ENCODE measurements around the gene ANO9. TPM values are rescaled to one million over a fixed set of nuclear protein-coding genes. Genes with fewer than 3 reads are reported as not detected.
A peak's percentile ranks its signal among the peaks of the same experiment; 100 is the strongest.

The ANO9 gene
- total and polyA plus RNA-seq, 10 donors = 10.2 to 53.8 (median 26.3) TPM

DNA sequence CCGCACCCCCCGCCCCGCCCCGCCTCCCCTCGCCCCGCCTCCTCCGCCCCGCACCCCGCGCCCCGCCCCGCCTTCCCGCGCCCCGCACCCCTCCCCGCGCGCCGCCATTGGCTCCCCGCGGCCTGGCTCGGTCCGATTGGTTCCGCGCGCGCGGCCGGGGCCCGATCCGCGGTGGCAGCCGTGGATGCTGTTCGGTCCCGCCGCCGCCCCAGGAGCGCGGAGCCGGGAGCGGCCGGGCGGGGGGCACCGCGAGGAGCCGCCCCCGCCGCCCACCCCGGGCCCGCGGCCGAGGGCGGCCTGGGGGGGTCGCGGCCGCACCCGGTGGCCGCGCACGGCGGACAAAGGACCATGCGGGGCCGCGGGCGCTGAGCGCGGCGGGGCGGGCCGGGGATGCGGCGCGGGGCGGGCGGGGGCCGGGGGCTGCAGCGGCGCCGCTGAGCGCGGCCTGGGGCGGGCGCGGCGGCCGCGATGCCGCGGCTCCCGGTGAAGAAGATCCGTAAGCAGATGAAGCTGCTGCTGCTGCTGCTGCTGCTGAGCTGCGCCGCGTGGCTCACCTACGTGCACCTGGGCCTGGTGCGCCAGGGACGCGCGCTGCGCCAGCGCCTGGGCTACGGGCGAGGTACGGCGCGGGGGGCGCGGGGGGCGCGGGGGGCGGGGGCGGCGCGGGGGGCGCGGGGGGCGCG, 72.3 kb downstream of the ANO9 start, which contains the start of gene B4GALNT4:
B4GALNT4 (plus strand) TSS at position 164 of the 683 bp plus-strand sequence; CDS start at position 469, 305 bp downstream.
- Histone ChIP-seq H3K36me3 (no peaks in the 10 kb centered on the region), H3K27me3 (replicated peaks in 1 of 7) (peaks cover 7 to 74% (median 40%) of the 10 kb centered on the region in 7 donors), H3K4me3 (peak within 1 kb of the TSS in 4 of 8 donors; percentile 5 to 54 (median 9)), H3K4me1 (peaks cover 6 to 21% (median 11%) of the 10 kb centered on the region in 6 donors), H3K27ac (no peak within 1 kb of the TSS), H3K9me3 (no peaks in the 10 kb centered on the region)
- intact Hi-C loops (cut with DNase I; ENCODE audit: low total_unique reads) = loop anchor here (10.0 kb wide), 1 partner anchor 115 kb away; no protein-coding TSS in a partner anchor
- WGBS, 5 donors = 1 to 4% (median 2%) methylated on average over 5 to 111 of the region's 118 CpGs; no CpG with 5 or more reads in 1 of the 5 donors
- no peak for DNase-seq
- TF ChIP-seq POLR2A (IDR thresholded peaks at IDR 0.05) = no peak
- TF ChIP-seq POLR2AphosphoS5 (IDR thresholded peaks at IDR 0.05) = no peak
- TF ChIP-seq, protein P1, sequence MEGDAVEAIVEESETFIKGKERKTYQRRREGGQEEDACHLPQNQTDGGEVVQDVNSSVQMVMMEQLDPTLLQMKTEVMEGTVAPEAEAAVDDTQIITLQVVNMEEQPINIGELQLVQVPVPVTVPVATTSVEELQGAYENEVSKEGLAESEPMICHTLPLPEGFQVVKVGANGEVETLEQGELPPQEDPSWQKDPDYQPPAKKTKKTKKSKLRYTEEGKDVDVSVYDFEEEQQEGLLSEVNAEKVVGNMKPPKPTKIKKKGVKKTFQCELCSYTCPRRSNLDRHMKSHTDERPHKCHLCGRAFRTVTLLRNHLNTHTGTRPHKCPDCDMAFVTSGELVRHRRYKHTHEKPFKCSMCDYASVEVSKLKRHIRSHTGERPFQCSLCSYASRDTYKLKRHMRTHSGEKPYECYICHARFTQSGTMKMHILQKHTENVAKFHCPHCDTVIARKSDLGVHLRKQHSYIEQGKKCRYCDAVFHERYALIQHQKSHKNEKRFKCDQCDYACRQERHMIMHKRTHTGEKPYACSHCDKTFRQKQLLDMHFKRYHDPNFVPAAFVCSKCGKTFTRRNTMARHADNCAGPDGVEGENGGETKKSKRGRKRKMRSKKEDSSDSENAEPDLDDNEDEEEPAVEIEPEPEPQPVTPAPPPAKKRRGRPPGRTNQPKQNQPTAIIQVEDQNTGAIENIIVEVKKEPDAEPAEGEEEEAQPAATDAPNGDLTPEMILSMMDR (IDR thresholded peaks at IDR 0.05 in 8 of 11, conservative IDR thresholded peaks at IDR 0.05 in 3 of 11) = no peak

DNA sequence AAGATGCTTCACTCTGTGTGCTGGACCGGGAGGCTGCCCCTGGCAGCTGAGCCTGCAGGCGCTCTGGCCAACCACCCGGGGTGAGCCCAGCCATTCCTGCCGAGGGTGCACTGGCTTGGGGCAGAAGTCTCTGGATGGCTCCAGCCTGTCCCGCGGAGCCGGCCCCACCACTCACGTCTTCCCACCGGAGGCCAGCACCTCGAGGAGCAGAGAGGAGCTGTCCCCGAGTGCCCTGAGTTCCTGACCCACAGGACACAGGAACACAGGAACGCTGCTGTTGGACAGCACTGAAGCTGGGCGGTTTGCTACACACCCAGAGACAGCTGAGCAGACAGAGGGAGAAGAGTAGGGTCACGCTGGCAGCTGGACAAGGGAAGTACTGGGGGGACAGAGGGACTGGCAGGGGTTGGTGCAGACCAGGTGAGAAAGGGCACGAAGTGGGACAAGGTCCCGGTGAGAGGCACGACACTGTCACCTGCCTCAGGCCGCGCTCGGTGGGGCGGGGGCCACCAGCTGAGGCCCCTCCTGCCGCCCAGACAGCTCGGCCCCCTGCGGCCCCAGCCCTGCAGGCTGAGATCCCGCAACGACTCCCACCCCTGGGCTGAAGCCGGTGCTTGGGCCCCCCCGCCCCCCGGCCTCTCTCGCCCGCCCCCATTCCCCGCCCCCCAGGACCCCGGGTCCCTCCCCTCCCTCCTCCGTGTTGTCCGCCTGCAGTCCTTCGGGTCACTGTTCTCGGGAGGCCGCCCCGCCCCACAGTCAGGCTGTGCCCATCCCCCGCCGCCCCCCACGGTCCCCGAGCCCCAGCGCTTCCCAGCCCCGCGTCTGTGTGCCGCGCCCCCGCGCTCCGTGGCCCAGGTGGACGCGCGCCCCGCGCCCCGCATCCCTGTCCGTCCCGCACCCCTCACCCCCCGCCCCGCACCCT, 73.1 kb downstream of the ANO9 start:
- intact Hi-C loops (cut with DNase I; ENCODE audit: low total_unique reads) = loop anchor here (10.0 kb wide), 1 partner anchor 114 kb away; no protein-coding TSS in a partner anchor
- H3K27me3 ChIP-seq (replicated peaks in 1 of 7) = peaks cover 7 to 81% (median 42%) of the 10 kb centered on the region in 7 donors

DNA sequence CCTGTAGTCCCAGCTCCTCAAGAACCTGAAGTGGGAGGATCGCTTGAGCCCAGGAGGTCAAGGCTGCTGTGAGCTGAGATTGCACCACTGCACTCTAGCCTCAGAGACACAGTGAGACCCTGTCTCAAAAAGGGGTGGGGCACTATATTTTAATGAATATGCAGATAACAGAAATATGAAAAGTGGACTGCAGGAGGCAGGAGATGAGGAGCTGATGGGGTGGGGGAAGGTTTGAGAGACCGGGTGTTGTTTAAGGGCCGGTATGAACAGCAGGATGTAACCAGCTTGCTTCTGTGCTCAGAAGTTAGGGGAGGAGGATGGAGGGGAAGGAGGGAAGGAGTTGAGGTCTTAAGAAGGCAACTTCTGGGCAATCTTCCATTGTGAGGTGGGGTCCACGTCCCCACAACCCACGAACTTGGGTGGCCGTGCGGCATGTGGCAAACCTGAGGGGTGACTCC, 73.8 kb downstream of the ANO9 start:
- H3K9me3 ChIP-seq = no peaks in the 10 kb centered on the region
- no peak for DNase-seq
- no peak overlapping the region for H3K4me3 ChIP-seq
- TF ChIP-seq, protein P1 (IDR thresholded peaks at IDR 0.05 in 8 of 11, conservative IDR thresholded peaks at IDR 0.05 in 3 of 11) = no peak
- TF ChIP-seq POLR2A (IDR thresholded peaks at IDR 0.05) = no peak
- no peak for TF ChIP-seq POLR2AphosphoS5 (IDR thresholded peaks at IDR 0.05)
- no peak overlapping the region for H3K27ac ChIP-seq
- peaks cover 6 to 21% (median 13%) of the 10 kb centered on the region in 6 donors for H3K4me1 ChIP-seq
- peaks cover 7 to 81% (median 42%) of the 10 kb centered on the region in 7 donors for H3K27me3 ChIP-seq (replicated peaks in 1 of 7)
- intact Hi-C loops (cut with DNase I; ENCODE audit: low total_unique reads) = loop anchor here (10.0 kb wide), 1 partner anchor 113 kb away; no protein-coding TSS in a partner anchor
- H3K36me3 ChIP-seq = no peaks in the 10 kb centered on the region
- WGBS, 5 donors = 29 to 42% (median 34%) methylated on average over 7 of the region's 7 CpGs

More for the DNA sequence above, 73.1 kb downstream of the ANO9 start:
- no peak for DNase-seq
- WGBS, 5 donors = 6 to 15% (median 6%) methylated on average over 22 to 60 of the region's 61 CpGs
- H3K36me3 ChIP-seq = no peaks in the 10 kb centered on the region
- H3K27ac ChIP-seq = no peak overlapping the region
- no peaks in the 10 kb centered on the region for H3K9me3 ChIP-seq
- TF ChIP-seq POLR2AphosphoS5 (IDR thresholded peaks at IDR 0.05) (no peak), POLR2A (IDR thresholded peaks at IDR 0.05) (no peak)
- TF ChIP-seq, protein P1 (IDR thresholded peaks at IDR 0.05 in 8 of 11, conservative IDR thresholded peaks at IDR 0.05 in 3 of 11) = no peak
- peaks cover 6 to 21% (median 13%) of the 10 kb centered on the region in 6 donors for H3K4me1 ChIP-seq
- peak overlapping the region in 3 of 8 donors; percentile 9 to 54 (median 9) for H3K4me3 ChIP-seq

Small RNA genes within 50 kb of the gene (small RNA-seq; reads per million reads assigned to genes)
- 0 reads per million in 4 donors for gene RN7SL838P

Other genes with a start within 250 kb of the ANO9 start
- not detected for gene SCGB1C1, start 248.9 kb downstream of the ANO9 start, total RNA-seq
- not detected for gene SCGB1C1, start 248.9 kb downstream of the ANO9 start, polyA plus RNA-seq
- gene BET1L, start 234.6 kb downstream of the ANO9 start, total RNA-seq = 10 to 100 TPM; 40.6 to 63.5 (median 51.4) TPM
- gene BET1L, start 234.6 kb downstream of the ANO9 start, polyA plus RNA-seq = 10 to 100 TPM; 16.2 to 29.9 (median 20.2) TPM
- gene RIC8A, start 234.3 kb downstream of the ANO9 start, total RNA-seq = 100 to 1,000 TPM in 3 of 7 donors, 10 to 100 TPM in 4; 66.7 to 141 (median 88.3) TPM
- gene RIC8A, start 234.3 kb downstream of the ANO9 start, polyA plus RNA-seq = 10 to 100 TPM; 38.6 to 59.2 (median 44.7) TPM
- 10 to 100 TPM; 11.9 to 28.8 (median 16.6) TPM for gene SIRT3, start 205.7 kb downstream of the ANO9 start, total RNA-seq
- gene SIRT3, start 205.7 kb downstream of the ANO9 start, polyA plus RNA-seq = 10 to 100 TPM; 17.8 to 24.0 (median 22.0) TPM
- gene PSMD13, start 205.0 kb downstream of the ANO9 start, total RNA-seq = 100 to 1,000 TPM in 5 of 7 donors, 10 to 100 TPM in 2; 93.6 to 126 (median 101) TPM
- gene PSMD13, start 205.0 kb downstream of the ANO9 start, polyA plus RNA-seq = 100 to 1,000 TPM; 165 to 229 (median 200) TPM
- 10 to 100 TPM in 4 of 7 donors, 1 to 10 TPM in 3; 5.0 to 30.9 (median 10.0) TPM for gene NLRP6, start 163.6 kb downstream of the ANO9 start, total RNA-seq
- gene NLRP6, start 163.6 kb downstream of the ANO9 start, polyA plus RNA-seq = 1 to 10 TPM in 2 of 3 donors, under 1 TPM in 1; 0.15 to 1.3 (median 1.1) TPM
- gene PGGHG, start 152.9 kb downstream of the ANO9 start, total RNA-seq = 100 to 1,000 TPM in 6 of 7 donors, 10 to 100 TPM in 1; 53.4 to 182 (median 128) TPM
- 100 to 1,000 TPM; 127 to 250 (median 134) TPM for gene PGGHG, start 152.9 kb downstream of the ANO9 start, polyA plus RNA-seq
- gene IFITM5, start 142.5 kb downstream of the ANO9 start, total RNA-seq = not detected
- gene IFITM5, start 142.5 kb downstream of the ANO9 start, polyA plus RNA-seq = not detected
- 1,000 to 10,000 TPM in 4 of 7 donors, 100 to 1,000 TPM in 3; 507 to 1,635 (median 1,062) TPM for gene IFITM2, start 134.2 kb downstream of the ANO9 start, total RNA-seq
- gene IFITM2, start 134.2 kb downstream of the ANO9 start, polyA plus RNA-seq = 1,000 to 10,000 TPM in 1 of 3 donors, 100 to 1,000 TPM in 2; 680 to 1,006 (median 885) TPM
- 100 to 1,000 TPM; 333 to 670 (median 510) TPM for gene IFITM1, start 128.0 kb downstream of the ANO9 start, total RNA-seq
- gene IFITM1, start 128.0 kb downstream of the ANO9 start, polyA plus RNA-seq = 100 to 1,000 TPM; 314 to 496 (median 327) TPM
- gene IFITM3, start 121.2 kb downstream of the ANO9 start, total RNA-seq = 100 to 1,000 TPM; 314 to 942 (median 472) TPM
- gene IFITM3, start 121.2 kb downstream of the ANO9 start, polyA plus RNA-seq = 100 to 1,000 TPM; 391 to 618 (median 599) TPM
- gene B4GALNT4, start 72.5 kb downstream of the ANO9 start, total RNA-seq = 1 to 10 TPM in 1 of 7 donors, under 1 TPM in 4, not detected in 2; 0.17 to 1.1 (median 0.67) TPM
- 1 to 10 TPM; 1.6 to 5.2 (median 3.5) TPM for gene B4GALNT4, start 72.5 kb downstream of the ANO9 start, polyA plus RNA-seq
- 1 to 10 TPM in 1 of 7 donors, under 1 TPM in 2, not detected in 4; 0.40 to 2.8 (median 0.59) TPM for gene PKP3, start 47.8 kb downstream of the ANO9 start, total RNA-seq
- gene PKP3, start 47.8 kb downstream of the ANO9 start, polyA plus RNA-seq = under 1 TPM; 0.09 to 0.48 (median 0.21) TPM
- gene SIGIRR, start 27.0 kb downstream of the ANO9 start, total RNA-seq = 100 to 1,000 TPM in 2 of 7 donors, 10 to 100 TPM in 5; 67.9 to 118 (median 90.9) TPM
- gene SIGIRR, start 27.0 kb downstream of the ANO9 start, polyA plus RNA-seq = 100 to 1,000 TPM in 2 of 3 donors, 10 to 100 TPM in 1; 95.9 to 194 (median 161) TPM
- 10 to 100 TPM; 24.6 to 40.7 (median 29.4) TPM for gene PTDSS2, start 8.3 kb upstream of the ANO9 start, total RNA-seq
- gene PTDSS2, start 8.3 kb upstream of the ANO9 start, polyA plus RNA-seq = 10 to 100 TPM; 11.0 to 26.6 (median 14.9) TPM
- 100 to 1,000 TPM; 133 to 159 (median 147) TPM for gene RNH1, start 65.2 kb upstream of the ANO9 start, total RNA-seq
- gene RNH1, start 65.2 kb upstream of the ANO9 start, polyA plus RNA-seq = 100 to 1,000 TPM in 1 of 3 donors, 10 to 100 TPM in 2; 72.8 to 143 (median 83.8) TPM
- 10 to 100 TPM; 16.6 to 33.6 (median 30.3) TPM for gene HRAS, start 93.6 kb upstream of the ANO9 start, total RNA-seq
- 10 to 100 TPM; 70.0 to 90.9 (median 90.7) TPM for gene HRAS, start 93.6 kb upstream of the ANO9 start, polyA plus RNA-seq
- 1 to 10 TPM; 1.0 to 3.3 (median 2.2) TPM for gene LRRC56, start 95.5 kb upstream of the ANO9 start, total RNA-seq
- 1 to 10 TPM; 2.2 to 4.6 (median 4.1) TPM for gene LRRC56, start 95.5 kb upstream of the ANO9 start, polyA plus RNA-seq
- 10 to 100 TPM in 1 of 7 donors, 1 to 10 TPM in 6; 3.9 to 10.1 (median 6.3) TPM for gene LMNTD2, start 118.7 kb upstream of the ANO9 start, total RNA-seq
- gene LMNTD2, start 118.7 kb upstream of the ANO9 start, polyA plus RNA-seq = 1 to 10 TPM; 5.0 to 8.3 (median 5.1) TPM
- gene RASSF7, start 119.0 kb upstream of the ANO9 start, total RNA-seq = 10 to 100 TPM in 6 of 7 donors, 1 to 10 TPM in 1; 8.3 to 39.6 (median 20.4) TPM
- gene RASSF7, start 119.0 kb upstream of the ANO9 start, polyA plus RNA-seq = 10 to 100 TPM; 29.7 to 34.5 (median 30.7) TPM
- gene PHRF1, start 134.5 kb upstream of the ANO9 start, total RNA-seq = 10 to 100 TPM; 24.2 to 41.5 (median 33.2) TPM
- 10 to 100 TPM in 1 of 3 donors, 1 to 10 TPM in 2; 7.3 to 27.6 (median 8.4) TPM for gene PHRF1, start 134.5 kb upstream of the ANO9 start, polyA plus RNA-seq
- gene IRF7, start 173.9 kb upstream of the ANO9 start, total RNA-seq = 10 to 100 TPM; 53.0 to 88.8 (median 85.3) TPM
- 10 to 100 TPM; 52.3 to 99.1 (median 73.9) TPM for gene IRF7, start 173.9 kb upstream of the ANO9 start, polyA plus RNA-seq
- not detected for gene CDHR5, start 182.9 kb upstream of the ANO9 start, total RNA-seq
- under 1 TPM; 0.02 to 0.16 (median 0.03) TPM for gene CDHR5, start 182.9 kb upstream of the ANO9 start, polyA plus RNA-seq
- 1 to 10 TPM in 4 of 7 donors, not detected in 3; 1.2 to 3.8 (median 2.8) TPM for gene SCT, start 185.2 kb upstream of the ANO9 start, total RNA-seq
- gene SCT, start 185.2 kb upstream of the ANO9 start, polyA plus RNA-seq = 1 to 10 TPM; 1.1 to 1.7 (median 1.5) TPM
- under 1 TPM in 4 of 7 donors, not detected in 3; 0.44 to 0.86 (median 0.60) TPM for gene DRD4, start 195.3 kb upstream of the ANO9 start, total RNA-seq
- gene DRD4, start 195.3 kb upstream of the ANO9 start, polyA plus RNA-seq = under 1 TPM; 0.12 to 0.43 (median 0.26) TPM

All from spleen (tissue), 11 donors.